G401.6 (cell line): ENCODE results near the gene GABRG1.

ENCODE experiments used
- FAIRE-seq: peaks from 2 replicates; lab custom pipeline; 2012; peaks lifted over from hg19 to GRCh38; lab: Jason Lieb, UNC

Gene GABRG1

DNA sequence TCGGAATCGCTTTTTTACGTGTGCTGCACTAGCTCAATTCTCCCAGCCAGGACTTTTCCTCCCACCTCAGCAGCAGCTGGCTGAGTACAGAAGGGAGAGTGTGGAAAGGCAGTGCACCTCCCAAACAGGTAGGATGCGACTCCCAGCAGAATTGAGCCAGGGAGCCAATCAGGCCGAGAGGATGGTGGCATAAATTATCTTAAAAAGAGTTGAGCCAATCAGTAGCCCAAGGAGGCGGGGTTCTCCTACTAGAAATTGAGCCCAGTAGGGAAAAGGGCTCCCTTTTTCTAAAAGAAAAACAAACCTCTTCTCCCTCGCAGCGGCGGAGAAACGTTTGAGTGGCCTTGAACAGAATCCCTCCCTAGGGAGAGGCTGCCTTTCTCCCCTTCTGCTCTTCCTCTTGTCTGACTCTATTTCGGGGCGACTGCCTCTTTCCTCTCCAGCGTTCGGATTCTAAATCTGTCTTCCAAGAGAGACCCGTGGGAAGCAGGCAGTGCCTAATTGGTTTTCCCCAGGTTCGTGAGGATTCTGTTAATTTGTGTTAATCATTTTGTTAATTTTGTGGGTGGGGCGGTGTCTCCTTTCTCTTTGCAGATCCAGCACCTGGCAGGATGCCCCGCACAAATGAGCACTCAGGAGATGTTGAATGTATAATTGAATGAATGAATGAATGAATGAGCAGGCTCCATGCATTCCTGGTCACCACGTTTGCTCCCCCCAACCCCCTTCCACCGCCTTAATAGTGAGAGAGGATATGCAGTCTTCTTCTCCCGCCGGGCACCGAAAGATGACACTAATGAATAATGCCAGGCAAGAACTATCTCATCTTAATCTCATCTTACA is at the start of gene GABRG1:
GABRG1 (minus strand) TSS at position 142 of the 843 bp plus-strand sequence; CDS start at position 1, 141 bp downstream.
- no peak for FAIRE-seq

DNA sequence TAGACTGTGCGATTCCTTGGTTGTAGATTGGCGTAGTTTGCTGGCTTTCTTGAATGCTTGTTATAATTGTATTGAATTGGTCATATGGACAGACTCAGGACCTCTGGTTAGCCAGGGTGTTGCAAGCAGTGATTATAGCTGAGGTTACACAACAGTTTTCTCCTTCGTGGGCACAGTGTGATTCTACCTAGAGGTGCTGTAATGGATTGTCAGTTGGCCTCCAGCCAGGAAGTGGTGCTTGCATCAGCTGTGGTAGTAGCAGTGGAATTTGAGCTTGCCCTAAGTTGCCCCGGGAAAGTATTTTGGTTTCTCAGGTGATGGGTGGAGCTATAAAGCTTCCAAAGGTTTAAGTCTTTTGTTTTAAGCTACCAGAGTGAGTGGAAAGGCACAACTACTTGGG is 23.1 kb upstream of the GABRG1 start:
- FAIRE-seq = no peak

DNA sequence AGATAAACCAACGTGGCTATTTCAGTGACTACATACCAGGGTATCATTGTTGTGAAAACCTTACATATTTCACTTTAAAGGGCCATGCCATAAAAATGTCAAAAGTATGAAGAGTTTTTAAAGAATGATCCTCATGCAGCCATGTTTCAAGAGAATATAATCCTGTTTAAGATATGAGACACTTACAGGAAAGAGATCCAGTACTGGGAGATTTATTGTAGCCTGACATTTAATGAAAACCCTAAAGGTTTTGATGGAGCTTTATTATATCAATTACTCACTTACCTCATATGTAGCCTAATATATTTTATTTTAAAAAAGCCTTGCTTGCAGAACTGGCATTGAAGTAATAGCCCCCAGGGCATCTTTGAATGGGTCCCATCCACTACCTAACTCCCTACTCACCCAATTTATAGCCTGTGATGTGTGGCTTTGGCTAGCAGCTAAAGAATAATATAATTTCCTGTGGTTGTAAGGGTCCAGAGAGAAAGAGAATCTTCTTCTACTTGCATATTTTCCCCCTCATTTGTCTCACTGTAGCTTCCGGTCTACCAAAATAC is 7.7 kb upstream of the GABRG1 start:
- FAIRE-seq = no peak

DNA sequence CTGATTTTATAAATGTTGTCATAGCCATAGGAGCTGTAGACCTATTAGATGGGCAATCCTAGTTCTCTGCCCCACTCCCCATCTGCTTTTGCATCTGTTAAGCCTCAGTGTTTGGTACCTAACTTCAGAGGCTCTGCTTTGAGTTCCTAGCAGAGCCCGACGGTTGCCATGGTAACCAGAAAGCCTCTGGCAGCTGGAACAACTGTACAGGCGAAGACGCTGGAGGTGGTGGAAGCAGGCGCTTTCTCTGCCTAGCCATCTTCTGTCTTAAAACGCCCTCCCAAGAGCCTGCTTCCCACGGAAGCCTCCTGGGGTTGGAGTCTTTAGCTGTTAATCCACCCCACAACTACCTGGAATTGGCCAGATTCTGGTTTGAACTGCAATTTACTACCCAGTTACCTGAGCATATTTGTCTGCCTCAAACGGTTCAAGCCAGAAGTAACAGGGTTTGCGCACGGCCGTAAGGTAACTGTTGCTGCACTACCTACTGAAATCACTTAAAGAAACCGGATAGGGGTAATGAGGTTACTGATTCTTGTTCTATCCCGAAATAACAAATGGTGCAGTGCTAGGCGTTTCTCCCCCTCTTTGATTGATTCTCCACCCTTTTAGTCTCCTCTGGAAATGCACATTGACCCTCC is 1.0 kb upstream of the GABRG1 start:
- FAIRE-seq = no peak

DNA sequence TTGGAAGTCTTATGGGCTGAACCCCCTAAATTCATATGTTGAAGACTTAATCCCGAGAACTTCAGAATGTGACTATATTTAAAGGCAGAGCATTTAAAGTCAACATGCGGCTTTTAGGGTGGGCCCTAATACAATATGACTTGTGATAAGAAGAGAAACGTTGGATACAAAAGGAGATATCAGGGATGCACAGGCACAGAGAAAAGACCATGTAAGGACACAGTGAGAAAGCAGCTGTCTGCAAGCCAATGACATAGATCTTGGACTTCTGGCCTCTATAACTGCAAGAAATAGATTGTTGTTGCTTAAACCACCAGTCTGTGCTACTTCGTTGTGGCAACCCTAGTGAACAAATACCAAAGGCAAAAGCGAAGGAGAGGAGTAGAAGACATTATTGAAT is 42.2 kb downstream of the GABRG1 start:
- no peak for FAIRE-seq

DNA sequence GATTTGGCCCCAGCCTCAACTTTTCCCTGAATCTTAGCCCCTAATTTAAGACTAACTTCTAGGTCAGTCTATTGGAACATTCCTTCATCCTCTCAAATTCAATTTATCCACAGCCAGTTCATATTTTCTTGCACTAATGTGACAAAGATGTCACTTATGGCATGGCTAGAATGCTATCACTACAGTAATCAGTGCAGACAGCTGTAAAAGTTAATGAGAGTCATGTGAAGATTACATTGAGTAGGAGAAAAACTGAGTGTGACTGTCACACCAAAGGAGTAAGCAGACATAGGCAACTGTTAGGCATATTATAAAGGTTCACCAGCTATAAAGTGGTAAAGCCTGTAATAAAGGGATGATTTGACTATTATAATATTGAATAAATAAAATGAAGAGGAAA is 42.6 kb downstream of the GABRG1 start:
- no peak for FAIRE-seq

DNA sequence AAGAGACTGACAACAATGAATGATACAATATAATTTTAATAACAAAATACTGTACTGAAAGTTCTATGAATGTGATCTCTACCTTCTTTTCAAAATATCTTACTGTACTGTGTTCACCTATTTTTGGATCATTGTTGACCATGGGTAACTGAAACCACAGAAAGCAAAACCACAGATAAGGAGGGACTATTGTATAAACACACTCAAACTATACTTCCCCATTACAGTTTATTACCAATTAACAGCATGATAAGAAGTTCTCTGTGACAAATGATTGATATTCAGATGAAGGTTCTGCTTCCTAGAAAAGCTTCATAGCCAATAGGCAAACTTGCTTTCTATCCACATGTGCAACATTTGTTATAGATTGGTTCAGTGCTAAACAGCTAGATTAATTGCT is 50.1 kb downstream of the GABRG1 start:
- FAIRE-seq = no peak

DNA sequence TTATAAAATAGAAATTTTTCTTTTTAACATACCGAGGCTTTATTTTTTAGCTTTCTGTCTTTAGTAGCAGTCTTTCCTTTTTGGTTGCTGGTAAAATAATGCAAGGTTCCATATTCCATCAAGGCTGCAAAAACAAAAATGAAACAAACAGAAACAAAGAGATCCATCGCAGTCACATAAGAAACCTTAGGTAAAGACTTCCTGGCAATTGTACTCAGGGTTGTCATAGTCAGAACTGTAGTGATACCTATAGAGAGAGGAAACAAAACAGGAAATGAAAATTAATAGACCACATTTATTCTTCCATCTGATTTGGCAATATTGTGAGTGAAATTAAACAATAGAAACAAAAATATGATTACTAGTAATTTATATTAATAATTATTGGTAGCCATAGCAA is 72.5 kb downstream of the GABRG1 start:
- FAIRE-seq = no peak

DNA sequence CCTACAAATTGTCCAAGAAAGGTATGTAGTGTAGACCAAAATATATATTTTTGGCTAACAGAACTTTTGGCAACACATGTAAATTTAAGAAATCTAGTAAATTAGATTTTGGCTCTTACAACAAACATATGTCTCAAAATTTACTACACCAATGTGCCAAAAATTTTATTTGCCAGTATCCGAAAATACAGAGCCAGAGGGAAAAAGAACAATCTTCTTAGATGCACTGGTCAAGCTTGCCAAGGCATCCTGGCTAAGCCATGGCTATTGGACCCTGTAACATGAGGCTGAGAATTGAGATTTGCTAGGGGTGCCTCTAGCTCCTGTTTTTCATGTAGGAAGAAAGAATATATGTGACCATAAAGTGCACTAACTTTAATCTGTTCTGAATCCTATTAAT is 91.8 kb downstream of the GABRG1 start:
- no peak for FAIRE-seq

DNA sequence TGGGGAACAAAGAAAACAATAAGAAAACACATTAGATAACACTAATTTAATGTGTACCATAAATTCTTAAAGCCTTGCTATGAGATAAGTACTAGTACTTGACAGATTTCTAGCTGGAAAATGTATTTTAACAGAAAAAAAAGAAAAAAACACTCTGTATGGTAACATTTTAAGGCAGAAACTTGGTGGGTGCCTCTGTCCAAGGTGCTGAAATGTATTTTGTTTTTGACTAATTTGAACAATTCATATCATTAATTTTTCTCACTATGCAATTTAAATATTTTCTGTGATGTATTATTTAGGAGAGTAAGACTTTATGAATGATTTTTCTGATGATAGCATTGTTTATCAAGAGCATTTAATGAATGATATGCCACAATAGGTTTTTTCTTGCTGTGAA is 107.5 kb downstream of the GABRG1 start:
- no peak for FAIRE-seq

DNA sequence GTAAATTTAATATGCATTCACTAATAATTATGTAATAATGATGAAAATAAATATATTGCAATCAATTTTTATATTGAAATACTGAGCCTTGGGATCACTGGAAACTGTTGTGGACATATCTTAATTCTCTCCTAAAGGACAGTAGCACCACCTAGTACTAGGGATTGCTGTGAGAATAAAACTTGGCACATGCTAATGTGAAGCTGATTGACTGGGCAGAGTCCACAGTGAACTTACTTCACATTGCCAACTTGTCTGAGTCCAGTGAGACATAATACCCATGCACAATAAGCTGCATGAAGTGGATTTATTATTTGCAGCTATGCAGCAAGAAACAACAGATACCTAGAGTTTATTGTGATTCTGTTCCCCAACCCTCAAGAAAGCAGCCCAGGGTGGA is 131.1 kb downstream of the GABRG1 start:
- no peak for FAIRE-seq

DNA sequence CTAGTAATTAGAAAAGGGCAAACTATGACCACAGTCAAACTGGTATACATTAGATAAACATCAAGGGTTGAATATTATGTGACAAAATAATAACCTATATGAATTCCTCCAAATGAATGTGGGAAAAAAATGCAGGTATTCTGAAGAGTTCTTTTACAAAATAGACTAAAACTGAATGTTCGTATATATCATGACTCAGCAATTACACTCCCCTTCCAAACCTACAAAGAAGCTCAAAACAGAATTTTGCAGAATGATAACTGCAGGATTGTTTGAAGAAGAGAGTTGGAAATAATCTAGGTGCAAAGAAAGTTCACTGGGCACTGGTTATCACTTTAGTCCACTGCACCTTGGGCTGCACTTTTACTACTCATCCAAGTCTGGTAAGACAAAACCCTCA is 134.1 kb downstream of the GABRG1 start:
- no peak for FAIRE-seq

DNA sequence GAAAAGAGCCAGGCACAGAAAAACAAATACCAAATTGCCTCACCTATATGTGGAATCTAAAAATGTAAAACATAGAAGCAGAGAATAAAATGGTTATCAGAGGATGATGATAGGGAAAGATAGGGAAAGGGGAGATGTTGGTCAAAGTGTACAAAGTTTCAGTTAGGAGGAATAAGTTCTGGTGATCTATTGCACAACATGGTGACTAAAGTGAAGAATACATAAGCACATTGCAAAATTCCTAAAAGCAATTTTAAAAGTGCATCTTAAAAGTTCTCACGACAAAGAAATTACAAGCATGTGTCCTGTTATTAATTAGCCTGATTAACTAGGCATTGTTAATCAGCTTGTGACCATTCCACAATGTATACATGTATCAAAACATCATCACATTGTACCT is 136.0 kb downstream of the GABRG1 start:
- FAIRE-seq = no peak
